GM23338 (cell line): ENCODE measurements around the gene FEZF1.

Experiments used
- CREB1 ChIP-seq: fragments of 250-450 bp; sonication (Bioruptor Pico); IDR thresholded peaks from 2 replicates; pipeline ENCODE4 v1.5.0; 2020; ENCODE audit warnings: low read depth, mild to moderate bottlenecking, moderate library complexity
- EZH2 ChIP-seq: fragments of 200-600 bp; sonication (generic); IDR thresholded peaks from one replicate; pipeline ENCODE4 v1.8.0; 2017; ENCODE audit warnings: antibody characterized with exemption, mild to moderate bottlenecking, low read depth; ENCODE audit not compliant: unreplicated experiment
- POLR2AphosphoS5 ChIP-seq: IDR thresholded peaks from 2 replicates; pipeline ENCODE4 v1.6.1; 2016; ENCODE audit warnings: antibody characterized with exemption, low read depth
- STAT1 ChIP-seq: IDR thresholded peaks from one replicate; pipeline ENCODE4 v1.6.1; 2016; ENCODE audit warnings: antibody characterized with exemption; ENCODE audit not compliant: unreplicated experiment
- ZNF331 ChIP-seq: fragments of 250-450 bp; sonication (Bioruptor Pico); IDR thresholded peaks from 2 replicates; pipeline ENCODE4 v1.5.0; 2020; ENCODE audit warnings: low read depth, mild to moderate bottlenecking, moderate library complexity
- TF ChIP-seq, protein P1 (sequence below), 2 experiments: fragments of 200-600 bp in 1 of 2; sonication (generic) in 1 of 2; conservative IDR thresholded peaks; 2 replicates each; pipeline versions ENCODE4 v1.5.1 to v1.6.1; 2016 to 2017; ENCODE audit warnings: antibody characterized with exemption in 2 of 2, low read depth in 2 of 2, mild to moderate bottlenecking in 2 of 2, moderate library complexity in 1 of 2
- TF ChIP-seq, protein P2 (sequence below): fragments of 250-450 bp; sonication (Bioruptor Pico); IDR thresholded peaks from 2 replicates; pipeline ENCODE4 v1.5.0; 2020; ENCODE audit warnings: mild to moderate bottlenecking, moderate library complexity
- TF ChIP-seq, protein P3 (sequence below): IDR thresholded peaks from one replicate; pipeline ENCODE4 v1.6.1; 2018; ENCODE audit warnings: antibody characterized with exemption; ENCODE audit not compliant: unreplicated experiment

DNA sequence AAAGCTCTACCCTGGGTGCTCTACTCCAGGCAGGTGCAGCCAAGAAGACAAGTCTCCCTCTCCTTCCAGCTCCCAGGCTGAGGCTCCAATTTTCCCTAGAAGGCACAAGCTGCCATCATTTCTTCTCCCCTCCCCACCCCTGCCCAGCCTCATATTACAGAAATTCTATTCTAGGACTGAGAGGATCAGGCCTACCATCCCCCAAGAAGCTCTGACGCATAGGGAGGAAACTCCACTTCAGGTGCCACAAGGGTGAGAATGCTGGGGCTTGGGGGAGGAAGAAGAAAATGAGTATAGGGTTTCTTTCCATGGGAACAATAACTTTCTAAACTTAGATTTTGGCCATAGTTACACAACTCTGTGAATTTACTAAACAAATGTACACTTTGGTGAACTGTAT lies 35.3 kb downstream of the FEZF1 start:
- TF ChIP-seq POLR2AphosphoS5 (no peak), CREB1 (CRISPR knock-in tag) (no peak), EZH2 (no peak), STAT1 (no peak), ZNF331 (CRISPR knock-in tag) (no peak)
- TF ChIP-seq, protein P1, sequence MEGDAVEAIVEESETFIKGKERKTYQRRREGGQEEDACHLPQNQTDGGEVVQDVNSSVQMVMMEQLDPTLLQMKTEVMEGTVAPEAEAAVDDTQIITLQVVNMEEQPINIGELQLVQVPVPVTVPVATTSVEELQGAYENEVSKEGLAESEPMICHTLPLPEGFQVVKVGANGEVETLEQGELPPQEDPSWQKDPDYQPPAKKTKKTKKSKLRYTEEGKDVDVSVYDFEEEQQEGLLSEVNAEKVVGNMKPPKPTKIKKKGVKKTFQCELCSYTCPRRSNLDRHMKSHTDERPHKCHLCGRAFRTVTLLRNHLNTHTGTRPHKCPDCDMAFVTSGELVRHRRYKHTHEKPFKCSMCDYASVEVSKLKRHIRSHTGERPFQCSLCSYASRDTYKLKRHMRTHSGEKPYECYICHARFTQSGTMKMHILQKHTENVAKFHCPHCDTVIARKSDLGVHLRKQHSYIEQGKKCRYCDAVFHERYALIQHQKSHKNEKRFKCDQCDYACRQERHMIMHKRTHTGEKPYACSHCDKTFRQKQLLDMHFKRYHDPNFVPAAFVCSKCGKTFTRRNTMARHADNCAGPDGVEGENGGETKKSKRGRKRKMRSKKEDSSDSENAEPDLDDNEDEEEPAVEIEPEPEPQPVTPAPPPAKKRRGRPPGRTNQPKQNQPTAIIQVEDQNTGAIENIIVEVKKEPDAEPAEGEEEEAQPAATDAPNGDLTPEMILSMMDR (conservative IDR thresholded peaks at IDR 0.05; ENCODE audit: low read depth in 2 of 2), result no peak
- TF ChIP-seq, protein P2, sequence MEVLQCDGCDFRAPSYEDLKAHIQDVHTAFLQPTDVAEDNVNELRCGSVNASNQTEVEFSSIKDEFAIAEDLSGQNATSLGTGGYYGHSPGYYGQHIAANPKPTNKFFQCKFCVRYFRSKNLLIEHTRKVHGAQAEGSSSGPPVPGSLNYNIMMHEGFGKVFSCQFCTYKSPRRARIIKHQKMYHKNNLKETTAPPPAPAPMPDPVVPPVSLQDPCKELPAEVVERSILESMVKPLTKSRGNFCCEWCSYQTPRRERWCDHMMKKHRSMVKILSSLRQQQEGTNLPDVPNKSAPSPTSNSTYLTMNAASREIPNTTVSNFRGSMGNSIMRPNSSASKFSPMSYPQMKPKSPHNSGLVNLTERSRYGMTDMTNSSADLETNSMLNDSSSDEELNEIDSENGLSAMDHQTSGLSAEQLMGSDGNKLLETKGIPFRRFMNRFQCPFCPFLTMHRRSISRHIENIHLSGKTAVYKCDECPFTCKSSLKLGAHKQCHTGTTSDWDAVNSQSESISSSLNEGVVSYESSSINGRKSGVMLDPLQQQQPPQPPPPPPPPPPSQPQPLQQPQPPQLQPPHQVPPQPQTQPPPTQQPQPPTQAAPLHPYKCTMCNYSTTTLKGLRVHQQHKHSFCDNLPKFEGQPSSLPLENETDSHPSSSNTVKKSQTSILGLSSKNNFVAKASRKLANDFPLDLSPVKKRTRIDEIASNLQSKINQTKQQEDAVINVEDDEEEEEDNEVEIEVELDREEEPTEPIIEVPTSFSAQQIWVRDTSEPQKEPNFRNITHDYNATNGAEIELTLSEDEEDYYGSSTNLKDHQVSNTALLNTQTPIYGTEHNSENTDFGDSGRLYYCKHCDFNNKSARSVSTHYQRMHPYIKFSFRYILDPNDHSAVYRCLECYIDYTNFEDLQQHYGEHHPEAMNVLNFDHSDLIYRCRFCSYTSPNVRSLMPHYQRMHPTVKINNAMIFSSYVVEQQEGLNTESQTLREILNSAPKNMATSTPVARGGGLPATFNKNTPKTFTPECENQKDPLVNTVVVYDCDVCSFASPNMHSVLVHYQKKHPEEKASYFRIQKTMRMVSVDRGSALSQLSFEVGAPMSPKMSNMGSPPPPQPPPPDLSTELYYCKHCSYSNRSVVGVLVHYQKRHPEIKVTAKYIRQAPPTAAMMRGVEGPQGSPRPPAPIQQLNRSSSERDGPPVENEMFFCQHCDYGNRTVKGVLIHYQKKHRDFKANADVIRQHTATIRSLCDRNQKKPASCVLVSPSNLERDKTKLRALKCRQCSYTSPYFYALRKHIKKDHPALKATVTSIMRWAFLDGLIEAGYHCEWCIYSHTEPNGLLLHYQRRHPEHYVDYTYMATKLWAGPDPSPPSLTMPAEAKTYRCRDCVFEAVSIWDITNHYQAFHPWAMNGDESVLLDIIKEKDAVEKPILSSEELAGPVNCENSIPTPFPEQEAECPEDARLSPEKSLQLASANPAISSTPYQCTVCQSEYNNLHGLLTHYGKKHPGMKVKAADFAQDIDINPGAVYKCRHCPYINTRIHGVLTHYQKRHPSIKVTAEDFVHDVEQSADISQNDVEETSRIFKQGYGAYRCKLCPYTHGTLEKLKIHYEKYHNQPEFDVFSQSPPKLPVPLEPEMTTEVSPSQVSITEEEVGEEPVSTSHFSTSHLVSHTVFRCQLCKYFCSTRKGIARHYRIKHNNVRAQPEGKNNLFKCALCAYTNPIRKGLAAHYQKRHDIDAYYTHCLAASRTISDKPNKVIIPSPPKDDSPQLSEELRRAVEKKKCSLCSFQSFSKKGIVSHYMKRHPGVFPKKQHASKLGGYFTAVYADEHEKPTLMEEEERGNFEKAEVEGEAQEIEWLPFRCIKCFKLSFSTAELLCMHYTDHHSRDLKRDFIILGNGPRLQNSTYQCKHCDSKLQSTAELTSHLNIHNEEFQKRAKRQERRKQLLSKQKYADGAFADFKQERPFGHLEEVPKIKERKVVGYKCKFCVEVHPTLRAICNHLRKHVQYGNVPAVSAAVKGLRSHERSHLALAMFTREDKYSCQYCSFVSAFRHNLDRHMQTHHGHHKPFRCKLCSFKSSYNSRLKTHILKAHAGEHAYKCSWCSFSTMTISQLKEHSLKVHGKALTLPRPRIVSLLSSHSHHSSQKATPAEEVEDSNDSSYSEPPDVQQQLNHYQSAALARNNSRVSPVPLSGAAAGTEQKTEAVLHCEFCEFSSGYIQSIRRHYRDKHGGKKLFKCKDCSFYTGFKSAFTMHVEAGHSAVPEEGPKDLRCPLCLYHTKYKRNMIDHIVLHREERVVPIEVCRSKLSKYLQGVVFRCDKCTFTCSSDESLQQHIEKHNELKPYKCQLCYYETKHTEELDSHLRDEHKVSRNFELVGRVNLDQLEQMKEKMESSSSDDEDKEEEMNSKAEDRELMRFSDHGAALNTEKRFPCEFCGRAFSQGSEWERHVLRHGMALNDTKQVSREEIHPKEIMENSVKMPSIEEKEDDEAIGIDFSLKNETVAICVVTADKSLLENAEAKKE, result no peak
- TF ChIP-seq, protein P3, sequence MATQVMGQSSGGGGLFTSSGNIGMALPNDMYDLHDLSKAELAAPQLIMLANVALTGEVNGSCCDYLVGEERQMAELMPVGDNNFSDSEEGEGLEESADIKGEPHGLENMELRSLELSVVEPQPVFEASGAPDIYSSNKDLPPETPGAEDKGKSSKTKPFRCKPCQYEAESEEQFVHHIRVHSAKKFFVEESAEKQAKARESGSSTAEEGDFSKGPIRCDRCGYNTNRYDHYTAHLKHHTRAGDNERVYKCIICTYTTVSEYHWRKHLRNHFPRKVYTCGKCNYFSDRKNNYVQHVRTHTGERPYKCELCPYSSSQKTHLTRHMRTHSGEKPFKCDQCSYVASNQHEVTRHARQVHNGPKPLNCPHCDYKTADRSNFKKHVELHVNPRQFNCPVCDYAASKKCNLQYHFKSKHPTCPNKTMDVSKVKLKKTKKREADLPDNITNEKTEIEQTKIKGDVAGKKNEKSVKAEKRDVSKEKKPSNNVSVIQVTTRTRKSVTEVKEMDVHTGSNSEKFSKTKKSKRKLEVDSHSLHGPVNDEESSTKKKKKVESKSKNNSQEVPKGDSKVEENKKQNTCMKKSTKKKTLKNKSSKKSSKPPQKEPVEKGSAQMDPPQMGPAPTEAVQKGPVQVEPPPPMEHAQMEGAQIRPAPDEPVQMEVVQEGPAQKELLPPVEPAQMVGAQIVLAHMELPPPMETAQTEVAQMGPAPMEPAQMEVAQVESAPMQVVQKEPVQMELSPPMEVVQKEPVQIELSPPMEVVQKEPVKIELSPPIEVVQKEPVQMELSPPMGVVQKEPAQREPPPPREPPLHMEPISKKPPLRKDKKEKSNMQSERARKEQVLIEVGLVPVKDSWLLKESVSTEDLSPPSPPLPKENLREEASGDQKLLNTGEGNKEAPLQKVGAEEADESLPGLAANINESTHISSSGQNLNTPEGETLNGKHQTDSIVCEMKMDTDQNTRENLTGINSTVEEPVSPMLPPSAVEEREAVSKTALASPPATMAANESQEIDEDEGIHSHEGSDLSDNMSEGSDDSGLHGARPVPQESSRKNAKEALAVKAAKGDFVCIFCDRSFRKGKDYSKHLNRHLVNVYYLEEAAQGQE, result no peak
